ENCODE data around the gene GRM4. TPM values are rescaled to one million over a fixed set of nuclear protein-coding genes. Genes with fewer than 3 reads are reported as not detected.
A peak's percentile ranks its signal among the peaks of the same experiment; 100 is the strongest.
"Not testable (repeated sequence)": the region's sequence is repeated elsewhere in the genome, so short reads cannot be mapped to it uniquely, and the experiment has no call there.

Gene GRM4
- not detected for total RNA-seq
- not detected for polyA plus RNA-seq

- DNase-seq (no peak), ATAC-seq (ENCODE audit: low read depth in 2 of 2) (no peak)
- peak within 1 kb of the TSS in 3 of 4 donors; percentile 50 to 63 (median 62) for H3K4me3 Mint-ChIP-seq
- peaks cover 70% of the 10 kb centered on the region for H3K27me3 Mint-ChIP-seq
- Histone ChIP-seq H3K9me3 (ENCODE audit: control insufficient read depth in 2 of 2, low read length in 2 of 2) (no peaks in the 10 kb centered on the region), H3K36me3 (ENCODE audit: control insufficient read depth, insufficient read depth, low read length) (no peaks in the 10 kb centered on the region), H3K27ac (ENCODE audit: insufficient read depth, low read length, poor library complexity, severe bottlenecking) (no peak within 1 kb of the TSS), H3K27me3 (ENCODE audit: control insufficient read depth, insufficient read depth, low read length) (peaks cover 6% of the 10 kb centered on the region), H3K4me1 (ENCODE audit: control insufficient read depth, insufficient read depth, low read length, poor library complexity, severe bottlenecking) (peaks cover 33% of the 10 kb centered on the region), H3K4me3 (ENCODE audit: low read depth, low read length) (no peak within 1 kb of the TSS)
- no peak within 1 kb of the TSS for H3K27ac Mint-ChIP-seq
- no peaks in the 10 kb centered on the region for H3K36me3 Mint-ChIP-seq
- H3K9me3 Mint-ChIP-seq = peaks cover 0 to 4% (median 0%) of the 10 kb centered on the region in 7 donors
- H3K4me1 Mint-ChIP-seq = peaks cover 0 to 20% (median 7%) of the 10 kb centered on the region in 4 donors
These were observed at the start of gene GRM4 for GRCh38 chr6:34146021-34146782. GRM4 (minus strand) TSS chr6:34146087; CDS start chr6:34133496, 12,591 bp downstream.

- Histone ChIP-seq H3K4me3 (ENCODE audit: low read depth, low read length) (no peak overlapping the region), H3K36me3 (ENCODE audit: control insufficient read depth, insufficient read depth, low read length) (no peaks in the 10 kb centered on the region), H3K9me3 (ENCODE audit: control insufficient read depth in 2 of 2, low read length in 2 of 2) (no peaks in the 10 kb centered on the region), H3K4me1 (ENCODE audit: control insufficient read depth, insufficient read depth, low read length, poor library complexity, severe bottlenecking) (peaks cover 10% of the 10 kb centered on the region), H3K27ac (ENCODE audit: insufficient read depth, low read length, poor library complexity, severe bottlenecking) (no peak overlapping the region), H3K27me3 (ENCODE audit: control insufficient read depth, insufficient read depth, low read length) (no peaks in the 10 kb centered on the region)
- Mint-ChIP-seq H3K4me1 (peaks cover 0 to 9% (median 0%) of the 10 kb centered on the region in 4 donors), H3K9me3 (no peaks in the 10 kb centered on the region), H3K36me3 (no peaks in the 10 kb centered on the region), H3K27me3 (peaks cover 15% of the 10 kb centered on the region), H3K4me3 (no peak overlapping the region), H3K27ac (peak overlapping the region in 1 of 3 donors; percentile 26)
- ATAC-seq (ENCODE audit: low read depth in 2 of 2) (no peak), DNase-seq (no peak)
These were observed 48.9 kb upstream of the GRM4 start for GRCh38 chr6:34194772-34195171.

- no peak overlapping the region for H3K4me3 Mint-ChIP-seq
- DNase-seq (no peak), ATAC-seq (ENCODE audit: low read depth in 2 of 2) (no peak)
- Histone ChIP-seq H3K27ac (ENCODE audit: insufficient read depth, low read length, poor library complexity, severe bottlenecking) (no peak overlapping the region), H3K4me3 (ENCODE audit: low read depth, low read length) (no peak overlapping the region), H3K4me1 (ENCODE audit: control insufficient read depth, insufficient read depth, low read length, poor library complexity, severe bottlenecking) (no peaks in the 10 kb centered on the region), H3K27me3 (ENCODE audit: control insufficient read depth, insufficient read depth, low read length) (no peaks in the 10 kb centered on the region), H3K36me3 (ENCODE audit: control insufficient read depth, insufficient read depth, low read length) (no peaks in the 10 kb centered on the region), H3K9me3 (ENCODE audit: control insufficient read depth in 2 of 2, low read length in 2 of 2) (no peaks in the 10 kb centered on the region)
- peaks cover 0 to 5% (median under 1%) of the 10 kb centered on the region in 4 donors for H3K4me1 Mint-ChIP-seq
- H3K27ac Mint-ChIP-seq = peak overlapping the region in 1 of 3 donors; percentile 66
- H3K36me3 Mint-ChIP-seq = no peaks in the 10 kb centered on the region
- no peaks in the 10 kb centered on the region for H3K9me3 Mint-ChIP-seq
- peaks cover 4% of the 10 kb centered on the region for H3K27me3 Mint-ChIP-seq
These were observed 44.7 kb upstream of the GRM4 start for GRCh38 chr6:34190504-34191122.

DNA sequence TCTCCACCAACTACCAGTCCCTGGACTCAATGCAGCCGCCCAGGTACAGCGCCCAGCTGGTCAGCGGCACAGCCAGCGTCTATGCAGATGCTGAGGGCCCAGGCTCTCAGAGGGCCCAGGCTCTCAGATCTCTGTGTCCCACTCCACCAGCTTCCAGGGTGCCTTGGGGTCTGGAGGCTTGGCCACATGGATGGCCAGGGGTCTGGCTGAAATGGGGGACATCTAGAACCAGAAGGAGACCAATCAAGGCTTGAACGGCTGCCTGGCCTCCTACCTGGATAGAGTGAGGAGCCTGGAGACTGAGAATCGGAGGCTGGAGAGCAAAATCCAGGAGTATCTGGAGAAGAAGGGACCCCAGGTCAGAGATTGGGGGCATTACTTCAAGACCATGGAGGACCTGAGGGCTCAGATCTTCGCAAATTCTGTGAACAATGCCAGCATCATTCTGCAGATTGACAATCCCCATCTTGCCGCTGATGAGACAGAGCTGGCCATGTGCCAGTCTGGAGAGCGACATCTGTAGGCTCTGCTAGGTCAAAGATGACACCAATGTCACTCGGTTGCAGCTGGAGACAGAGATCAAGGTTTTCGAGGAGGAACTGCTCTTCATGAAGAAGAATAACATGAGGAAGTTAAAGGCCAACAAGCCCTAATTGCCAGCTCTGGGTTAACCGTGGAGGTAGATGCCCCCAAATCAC, 44.1 kb upstream of the GRM4 start:
- Mint-ChIP-seq H3K27ac (peak overlapping the region in 1 of 3 donors; percentile 52), H3K27me3 (peaks cover 4% of the 10 kb centered on the region), H3K4me3 (no peak overlapping the region)

DNA sequence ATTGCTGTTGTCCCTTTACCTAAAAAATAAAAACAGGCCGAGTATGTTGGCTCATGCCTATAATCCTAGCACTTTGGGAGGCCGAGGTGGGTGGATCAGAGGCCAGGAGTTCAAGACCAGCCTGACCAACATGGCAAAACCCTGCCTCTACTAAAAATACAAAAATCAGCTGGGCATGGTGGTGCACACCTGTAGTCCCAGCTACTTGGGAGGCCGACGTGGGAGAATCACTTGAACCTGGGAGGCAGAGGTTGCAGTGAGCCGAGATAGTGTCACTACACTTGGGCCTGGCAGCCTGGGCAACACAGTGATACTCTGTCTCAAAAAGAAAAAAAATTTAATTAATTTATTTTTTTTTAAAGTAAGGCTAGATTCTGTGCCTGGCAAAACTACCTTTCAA, 38.8 kb upstream of the GRM4 start:
- peaks cover 10 to 18% (median 12%) of the 10 kb centered on the region in 4 donors for H3K4me1 Mint-ChIP-seq
- not testable (repeated sequence) for H3K36me3 Mint-ChIP-seq; H3K27me3 Mint-ChIP-seq; H3K4me3 Mint-ChIP-seq; ATAC-seq (ENCODE audit: low read depth in 2 of 2); H3K9me3 ChIP-seq (ENCODE audit: control insufficient read depth in 2 of 2, low read length in 2 of 2); H3K27me3 ChIP-seq (ENCODE audit: control insufficient read depth, insufficient read depth, low read length); DNase-seq; H3K27ac Mint-ChIP-seq; H3K27ac ChIP-seq (ENCODE audit: insufficient read depth, low read length, poor library complexity, severe bottlenecking); H3K4me3 ChIP-seq (ENCODE audit: low read depth, low read length); H3K36me3 ChIP-seq (ENCODE audit: control insufficient read depth, insufficient read depth, low read length)
- peaks cover 17% of the 10 kb centered on the region for H3K4me1 ChIP-seq (ENCODE audit: control insufficient read depth, insufficient read depth, low read length, poor library complexity, severe bottlenecking)
- H3K9me3 Mint-ChIP-seq = peaks cover 0 to 13% (median 0%) of the 10 kb centered on the region in 7 donors

More for the DNA sequence above, 44.1 kb upstream of the GRM4 start:
- Histone ChIP-seq H3K36me3 (ENCODE audit: control insufficient read depth, insufficient read depth, low read length) (no peaks in the 10 kb centered on the region), H3K4me1 (ENCODE audit: control insufficient read depth, insufficient read depth, low read length, poor library complexity, severe bottlenecking) (no peaks in the 10 kb centered on the region), H3K27ac (ENCODE audit: insufficient read depth, low read length, poor library complexity, severe bottlenecking) (no peak overlapping the region), H3K9me3 (ENCODE audit: control insufficient read depth in 2 of 2, low read length in 2 of 2) (no peaks in the 10 kb centered on the region), H3K4me3 (ENCODE audit: low read depth, low read length) (no peak overlapping the region), H3K27me3 (ENCODE audit: control insufficient read depth, insufficient read depth, low read length) (no peaks in the 10 kb centered on the region)
- H3K4me1 Mint-ChIP-seq = peaks cover 0 to 5% (median under 1%) of the 10 kb centered on the region in 4 donors
- H3K9me3 Mint-ChIP-seq = no peaks in the 10 kb centered on the region
- H3K36me3 Mint-ChIP-seq = no peaks in the 10 kb centered on the region
- DNase-seq (peak in 2 of 3 donors; percentile 26), ATAC-seq (ENCODE audit: low read depth in 2 of 2) (no peak)

DNA sequence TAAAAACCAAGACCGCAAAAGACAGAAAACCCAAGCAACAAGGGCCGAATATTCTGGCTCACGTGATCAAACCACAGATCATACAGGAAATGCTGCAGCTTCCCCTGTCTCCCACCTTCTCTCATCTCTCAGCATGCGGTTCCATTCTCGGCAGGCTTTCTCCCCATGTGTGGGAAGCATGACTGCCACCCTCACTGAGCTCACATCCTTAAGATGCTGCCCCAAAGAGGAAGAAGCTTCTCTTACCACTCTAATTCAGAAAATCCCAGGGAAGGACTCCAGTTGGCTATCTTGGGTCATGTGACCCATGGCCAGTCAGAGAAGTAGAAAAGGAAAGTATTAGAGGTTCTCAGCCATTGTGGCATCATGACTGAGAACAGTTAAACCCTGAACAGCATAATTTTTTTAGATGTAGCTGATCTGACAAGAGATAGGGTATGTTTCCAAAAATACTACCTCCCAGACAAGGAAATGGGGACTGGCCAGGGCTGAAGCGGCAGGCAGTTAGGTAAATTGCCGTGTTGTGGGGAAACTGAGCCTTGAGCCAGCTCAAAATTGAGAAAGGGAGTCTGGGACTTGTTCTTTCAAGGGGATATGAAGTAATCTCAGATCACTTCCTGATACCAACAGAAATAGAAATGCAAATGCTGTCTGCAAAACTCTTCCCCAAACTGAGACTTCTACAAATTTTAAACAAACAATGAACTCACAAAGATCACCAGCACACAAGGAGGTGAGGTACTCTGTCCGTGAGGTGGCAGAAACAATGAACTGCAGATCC, 37.1 kb upstream of the GRM4 start:
- ATAC-seq (ENCODE audit: low read depth in 2 of 2) = peak; percentile 74 to 80
- H3K27me3 Mint-ChIP-seq = peaks cover 4% of the 10 kb centered on the region
- no peaks in the 10 kb centered on the region for H3K36me3 Mint-ChIP-seq
- peak overlapping the region; percentile 22 to 78 (median 55) for H3K27ac Mint-ChIP-seq
- H3K4me3 ChIP-seq (ENCODE audit: low read depth, low read length) = peak overlapping the region; percentile 49
- H3K27ac ChIP-seq (ENCODE audit: insufficient read depth, low read length, poor library complexity, severe bottlenecking) = peak overlapping the region; percentile 17
- H3K4me3 Mint-ChIP-seq = peak overlapping the region in 3 of 4 donors; percentile 29 to 84 (median 75)
- no peaks in the 10 kb centered on the region for H3K27me3 ChIP-seq (ENCODE audit: control insufficient read depth, insufficient read depth, low read length)
- H3K36me3 ChIP-seq (ENCODE audit: control insufficient read depth, insufficient read depth, low read length) = no peaks in the 10 kb centered on the region
- H3K9me3 ChIP-seq (ENCODE audit: control insufficient read depth in 2 of 2, low read length in 2 of 2) = peaks cover 0 to 2% of the 10 kb centered on the region in 2 experiments
- H3K9me3 Mint-ChIP-seq = peaks cover 0 to 13% (median 0%) of the 10 kb centered on the region in 7 donors
- peaks cover 10 to 18% (median 12%) of the 10 kb centered on the region in 4 donors for H3K4me1 Mint-ChIP-seq
- H3K4me1 ChIP-seq (ENCODE audit: control insufficient read depth, insufficient read depth, low read length, poor library complexity, severe bottlenecking) = peaks cover 17% of the 10 kb centered on the region
- DNase-seq = peak; percentile 9 to 62 (median 32)

DNA sequence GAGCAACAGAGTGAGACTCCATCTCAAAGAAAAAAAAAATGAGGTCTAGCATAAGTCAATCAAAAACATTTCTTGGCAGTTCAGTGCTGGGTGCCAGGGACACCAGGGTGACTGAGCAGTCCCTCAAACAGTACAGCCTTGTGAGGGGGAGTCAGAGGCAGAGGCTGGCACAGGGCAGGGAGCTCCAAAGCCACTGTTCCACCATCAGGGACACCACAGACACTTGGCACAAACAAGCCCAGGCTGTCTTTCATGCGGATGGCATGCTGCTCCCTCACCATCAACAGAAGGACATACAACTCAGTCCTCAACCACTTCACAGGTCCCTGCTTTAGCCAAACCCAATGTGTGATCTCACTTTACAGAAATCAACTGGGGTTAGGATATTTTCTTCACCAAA, 36.0 kb upstream of the GRM4 start:
- Histone ChIP-seq H3K36me3 (ENCODE audit: control insufficient read depth, insufficient read depth, low read length) (no peaks in the 10 kb centered on the region), H3K27me3 (ENCODE audit: control insufficient read depth, insufficient read depth, low read length) (no peaks in the 10 kb centered on the region), H3K4me3 (ENCODE audit: low read depth, low read length) (no peak overlapping the region), H3K4me1 (ENCODE audit: control insufficient read depth, insufficient read depth, low read length, poor library complexity, severe bottlenecking) (peaks cover 17% of the 10 kb centered on the region), H3K27ac (ENCODE audit: insufficient read depth, low read length, poor library complexity, severe bottlenecking) (no peak overlapping the region), H3K9me3 (ENCODE audit: control insufficient read depth in 2 of 2, low read length in 2 of 2) (peaks cover 0 to 2% of the 10 kb centered on the region in 2 experiments)
- DNase-seq (no peak), ATAC-seq (ENCODE audit: low read depth in 2 of 2) (no peak)
- Mint-ChIP-seq H3K27ac (peak overlapping the region in 2 of 3 donors; percentile 32 to 89), H3K4me1 (peaks cover 10 to 18% (median 12%) of the 10 kb centered on the region in 4 donors), H3K4me3 (no peak overlapping the region), H3K27me3 (no peaks in the 10 kb centered on the region), H3K9me3 (peaks cover 0 to 13% (median 0%) of the 10 kb centered on the region in 7 donors), H3K36me3 (no peaks in the 10 kb centered on the region)

Measured in CD4-positive, CD25-positive, alpha-beta regulatory T cell (primary cell).